HCT116 (cell line): ENCODE measurements around the gene MAPK8. TPM values are rescaled to one million over a fixed set of nuclear protein-coding genes. Genes with fewer than 3 reads are reported as not detected.

ENCODE experiments used
- ATAC-seq: fragments of 200-7000 bp; cut with Tn5 transposase; 2 replicates; pipeline ENCODE4 v1.9.1; 2020; ENCODE audit warnings: mild to moderate bottlenecking, moderate library complexity
- BruUV-seq: library from RNA; stranded (reverse); fragments of 400-500 nt; replicated peaks from 2 replicates; lab custom pipeline; 2021; lab: Mats Ljungman, UMichigan
- CTCF ChIA-PET: fragments of 300-600 bp; sonication (Branson Sonifier 250); formaldehyde crosslinking; loops from one replicate; lab custom pipeline; 2021; ENCODE audit warnings: antibody characterized with exemption; lab: Charles Lee
- POLR2A ChIA-PET: fragments of 300-600, 350-600 bp; sonication (Branson Sonifier 250); formaldehyde crosslinking; loops from one replicate; lab custom pipeline; 2021; ENCODE audit warnings: antibody characterized with exemption; lab: Charles Lee
- RAD21 ChIA-PET, 2 experiments: fragments of 300-600 bp; sonication (Branson Sonifier 250); formaldehyde crosslinking; loops; one replicate each; lab custom pipeline; 2023; ENCODE audit warnings: low total read pairs in 2 of 2; ENCODE audit not compliant: uncharacterized antibody in 2 of 2, unreplicated experiment in 2 of 2, low non-redundant PET in 1 of 2; lab: Charles Lee
- DNase-seq: peaks from one replicate; pipeline ENCODE4 v3.0.0-alpha.2; 2010; ENCODE audit warnings: low read depth, low spot score
- H2AFZ ChIP-seq: fragments of 200-600 bp; shearing (Covaris generic), sonication (generic); 2 replicates; pipeline ENCODE4 v1.6.1; 2017; ENCODE audit warnings: low read depth, mixed run types, mixed read lengths, antibody characterized with exemption, low read length; ENCODE audit not compliant: poor library complexity, severe bottlenecking
- H3K27ac ChIP-seq: 2 replicates; pipeline ENCODE4 v1.5.1; 2012; ENCODE audit warnings: low read depth, low read length
- H3K27me3 ChIP-seq: fragments of 200-600 bp; sonication (generic); 2 replicates; pipeline ENCODE4 v1.6.1; 2016; ENCODE audit warnings: mixed run types, low read length, mixed read lengths; ENCODE audit not compliant: insufficient read depth
- H3K36me3 ChIP-seq, 2 experiments: fragments of 200-500 bp in 1 of 2; fragments of 200-600 bp in 1 of 2; sonication (Bioruptor generic) in 1 of 2; sonication (generic) in 1 of 2; 2 replicates each; pipeline versions ENCODE4 v1.5.1 to v1.6.1; 2014 to 2016; ENCODE audit warnings: low read length in 2 of 2, inconsistent platforms in 1 of 2, mixed read lengths in 1 of 2, mixed run types in 1 of 2; ENCODE audit not compliant: insufficient read depth in 2 of 2, control insufficient read depth in 1 of 2
- H3K4me1 ChIP-seq, 2 experiments: fragments of 200-600 bp in 1 of 2; sonication (generic) in 1 of 2; 2 replicates each; pipeline versions ENCODE4 v1.5.1 to v1.6.1; 2012 to 2017; ENCODE audit warnings: low read length in 2 of 2, inconsistent platforms in 1 of 2, mild to moderate bottlenecking in 1 of 2, mixed read lengths in 1 of 2, mixed run types in 1 of 2, moderate library complexity in 1 of 2; ENCODE audit not compliant: insufficient read depth in 2 of 2, control insufficient read depth in 1 of 2
- H3K4me2 ChIP-seq: fragments of 200-600 bp; sonication (generic); 2 replicates; pipeline ENCODE4 v1.6.1; 2017; ENCODE audit warnings: mixed run types, low read length, mixed read lengths
- H3K4me3 ChIP-seq, 2 experiments: fragments of 200-600 bp in 1 of 2; sonication (generic) in 1 of 2; replicated peaks in 1 of 2; 2 replicates each; pipeline ENCODE4 v1.5.1; 2011 to 2016; ENCODE audit warnings: low read length in 2 of 2, control low read depth in 1 of 2, low read depth in 1 of 2, mild to moderate bottlenecking in 1 of 2, mixed read lengths in 1 of 2, mixed run types in 1 of 2
- H3K79me2 ChIP-seq: fragments of 200-600 bp; sonication (generic); 2 replicates; pipeline ENCODE4 v1.6.1; 2017; ENCODE audit warnings: mild to moderate bottlenecking, mixed run types, low read length, moderate library complexity, mixed read lengths; ENCODE audit not compliant: insufficient read depth
- H3K9ac ChIP-seq: fragments of 200-600 bp; sonication (generic); 2 replicates; pipeline ENCODE4 v1.6.1; 2016; ENCODE audit warnings: low read length, mixed read lengths
- H3K9me2 ChIP-seq: fragments of 200-600 bp; sonication (generic), shearing (Covaris generic); 2 replicates; pipeline ENCODE4 v1.6.1; 2017; ENCODE audit warnings: mixed run types, mild to moderate bottlenecking, moderate library complexity; ENCODE audit not compliant: insufficient read depth
- H3K9me3 ChIP-seq, 2 experiments: fragments of 200-500 bp in 1 of 2; fragments of 200-600 bp in 1 of 2; sonication (Bioruptor generic) in 1 of 2; sonication (generic) in 1 of 2; 2 replicates each; pipeline ENCODE4 v1.6.1; 2014 to 2017; ENCODE audit warnings: low read length in 2 of 2, mixed read lengths in 2 of 2, inconsistent platforms in 1 of 2, low read depth in 1 of 2, mild to moderate bottlenecking in 1 of 2, mixed run types in 1 of 2, moderate library complexity in 1 of 2; ENCODE audit not compliant: control insufficient read depth in 1 of 2, insufficient read depth in 1 of 2
- H4K20me1 ChIP-seq: fragments of 200-600 bp; sonication (generic), shearing (Covaris generic); 2 replicates; pipeline ENCODE4 v1.6.1; 2017; ENCODE audit warnings: mixed run types, mild to moderate bottlenecking, moderate library complexity; ENCODE audit not compliant: insufficient read depth
- CBX3 ChIP-seq: IDR thresholded peaks from 2 replicates; pipeline ENCODE4 v1.6.1; 2012; ENCODE audit warnings: low read depth
- CEBPB ChIP-seq: IDR thresholded peaks from 2 replicates; pipeline ENCODE4 v1.6.1; 2012; ENCODE audit warnings: low read depth
- ELF1 ChIP-seq: IDR thresholded peaks from 2 replicates; pipeline ENCODE4 v1.6.1; 2012; ENCODE audit warnings: low read depth, borderline replicate concordance
- EZH2 ChIP-seq: fragments of 200-600 bp; sonication (generic); IDR thresholded peaks from 2 replicates; pipeline ENCODE4 v1.6.1; 2017; ENCODE audit warnings: antibody characterized with exemption, mixed run types
- EZH2phosphoT487 ChIP-seq: fragments of 200-600 bp; IDR thresholded peaks from 2 replicates; pipeline ENCODE4 v1.6.1; 2018; ENCODE audit warnings: antibody characterized with exemption, borderline replicate concordance
- FOSL1 ChIP-seq: IDR thresholded peaks from 2 replicates; pipeline ENCODE4 v1.6.1; 2012; ENCODE audit warnings: low read depth
- POLR2A ChIP-seq: IDR thresholded peaks from 2 replicates; pipeline ENCODE4 v1.7.0; 2011; ENCODE audit warnings: borderline replicate concordance; ENCODE audit not compliant: insufficient read depth, insufficient read length; ENCODE audit errors: extremely low read depth
- POLR2AphosphoS5 ChIP-seq: IDR thresholded peaks from 2 replicates; pipeline ENCODE4 v1.6.1; 2011; ENCODE audit warnings: mild to moderate bottlenecking, low read depth, low read length, moderate library complexity
- RAD21 ChIP-seq: IDR thresholded peaks from 2 replicates; pipeline ENCODE4 v1.6.1; 2012; ENCODE audit warnings: low read depth, mild to moderate bottlenecking
- SP1 ChIP-seq: IDR thresholded peaks from 2 replicates; pipeline ENCODE4 v1.6.1; 2012; ENCODE audit warnings: low read depth
- TCF7L2 ChIP-seq: IDR thresholded peaks from 2 replicates; pipeline ENCODE4 v1.7.0; 2011; ENCODE audit warnings: borderline replicate concordance, inconsistent platforms; ENCODE audit not compliant: insufficient read depth, insufficient read length; ENCODE audit errors: extremely low read depth
- ZBTB33 ChIP-seq: IDR thresholded peaks from 2 replicates; pipeline ENCODE4 v1.6.1; 2011; ENCODE audit warnings: mild to moderate bottlenecking, low read length, moderate library complexity; ENCODE audit not compliant: insufficient replicate concordance; ENCODE audit errors: extremely low read depth
- intact Hi-C: fragments of 100-400 bp; cut with micrococcal nuclease; formaldehyde crosslinking; loops from 2 replicates; pipeline ENCODE4 v1.10.0; 2022
- total RNA-seq: library from RNA; stranded (reverse); gene quantifications from one replicate; pipeline ENCODE4 v1.2.1, GENCODE V29; 2021; ENCODE audit not compliant: unreplicated experiment
- TF ChIP-seq, protein P1 (sequence below): IDR thresholded peaks from 2 replicates; pipeline ENCODE4 v1.6.1; 2012; ENCODE audit warnings: low read depth
- TF ChIP-seq, protein P2 (sequence below), 3 experiments: fragments of 200-600 bp in 1 of 3; sonication (generic) in 1 of 3; IDR thresholded peaks in 2 of 3; conservative IDR thresholded peaks in 1 of 3; 2 replicates each; pipeline ENCODE4 v1.5.1; 2012 to 2017; ENCODE audit warnings: low read depth in 2 of 3, low read length in 2 of 3, antibody characterized with exemption in 1 of 3, borderline replicate concordance in 1 of 3, control low read depth in 1 of 3, mild to moderate bottlenecking in 1 of 3, mixed read lengths in 1 of 3, mixed run types in 1 of 3, moderate library complexity in 1 of 3; ENCODE audit not compliant: insufficient read depth in 1 of 3

The MAPK8 gene
- total RNA-seq, 1 experiment from 2014 or later: 71.0 TPM

GRCh38 chr10:48482207-48482606 is 175.7 kb downstream of the MAPK8 start:
- Histone ChIP-seq H3K27ac (no peak overlapping the region), H3K4me2 (no peak overlapping the region), H2AFZ (no peak overlapping the region), H3K9me3 (no peaks in the 10 kb centered on the region), H3K79me2 (no peaks in the 10 kb centered on the region), H3K9ac (no peak overlapping the region), H3K9me2 (no peaks in the 10 kb centered on the region), H3K27me3 (no peaks in the 10 kb centered on the region), H3K4me1 (no peaks in the 10 kb centered on the region), H3K4me3 (no peak overlapping the region), H3K36me3 (no peaks in the 10 kb centered on the region), H4K20me1 (no peaks in the 10 kb centered on the region)
- ATAC-seq (no peak), DNase-seq (no peak)
- BruUV-seq: no TSS peak
- POLR2A ChIA-PET: no interaction called here
- intact Hi-C loops: no loop called here
- CTCF ChIA-PET: no interaction called here
- RAD21 ChIA-PET: no interaction called here
- TF ChIP-seq FOSL1 (no peak), CBX3 (no peak), ELF1 (no peak), CEBPB (no peak), POLR2AphosphoS5 (no peak), SP1 (no peak), POLR2A (no peak), ZBTB33 (no peak), EZH2 (no peak), EZH2phosphoT487 (no peak), RAD21 (no peak), TCF7L2 (no peak)
- TF ChIP-seq, protein P1, sequence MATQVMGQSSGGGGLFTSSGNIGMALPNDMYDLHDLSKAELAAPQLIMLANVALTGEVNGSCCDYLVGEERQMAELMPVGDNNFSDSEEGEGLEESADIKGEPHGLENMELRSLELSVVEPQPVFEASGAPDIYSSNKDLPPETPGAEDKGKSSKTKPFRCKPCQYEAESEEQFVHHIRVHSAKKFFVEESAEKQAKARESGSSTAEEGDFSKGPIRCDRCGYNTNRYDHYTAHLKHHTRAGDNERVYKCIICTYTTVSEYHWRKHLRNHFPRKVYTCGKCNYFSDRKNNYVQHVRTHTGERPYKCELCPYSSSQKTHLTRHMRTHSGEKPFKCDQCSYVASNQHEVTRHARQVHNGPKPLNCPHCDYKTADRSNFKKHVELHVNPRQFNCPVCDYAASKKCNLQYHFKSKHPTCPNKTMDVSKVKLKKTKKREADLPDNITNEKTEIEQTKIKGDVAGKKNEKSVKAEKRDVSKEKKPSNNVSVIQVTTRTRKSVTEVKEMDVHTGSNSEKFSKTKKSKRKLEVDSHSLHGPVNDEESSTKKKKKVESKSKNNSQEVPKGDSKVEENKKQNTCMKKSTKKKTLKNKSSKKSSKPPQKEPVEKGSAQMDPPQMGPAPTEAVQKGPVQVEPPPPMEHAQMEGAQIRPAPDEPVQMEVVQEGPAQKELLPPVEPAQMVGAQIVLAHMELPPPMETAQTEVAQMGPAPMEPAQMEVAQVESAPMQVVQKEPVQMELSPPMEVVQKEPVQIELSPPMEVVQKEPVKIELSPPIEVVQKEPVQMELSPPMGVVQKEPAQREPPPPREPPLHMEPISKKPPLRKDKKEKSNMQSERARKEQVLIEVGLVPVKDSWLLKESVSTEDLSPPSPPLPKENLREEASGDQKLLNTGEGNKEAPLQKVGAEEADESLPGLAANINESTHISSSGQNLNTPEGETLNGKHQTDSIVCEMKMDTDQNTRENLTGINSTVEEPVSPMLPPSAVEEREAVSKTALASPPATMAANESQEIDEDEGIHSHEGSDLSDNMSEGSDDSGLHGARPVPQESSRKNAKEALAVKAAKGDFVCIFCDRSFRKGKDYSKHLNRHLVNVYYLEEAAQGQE: no peak
- TF ChIP-seq, protein P2, sequence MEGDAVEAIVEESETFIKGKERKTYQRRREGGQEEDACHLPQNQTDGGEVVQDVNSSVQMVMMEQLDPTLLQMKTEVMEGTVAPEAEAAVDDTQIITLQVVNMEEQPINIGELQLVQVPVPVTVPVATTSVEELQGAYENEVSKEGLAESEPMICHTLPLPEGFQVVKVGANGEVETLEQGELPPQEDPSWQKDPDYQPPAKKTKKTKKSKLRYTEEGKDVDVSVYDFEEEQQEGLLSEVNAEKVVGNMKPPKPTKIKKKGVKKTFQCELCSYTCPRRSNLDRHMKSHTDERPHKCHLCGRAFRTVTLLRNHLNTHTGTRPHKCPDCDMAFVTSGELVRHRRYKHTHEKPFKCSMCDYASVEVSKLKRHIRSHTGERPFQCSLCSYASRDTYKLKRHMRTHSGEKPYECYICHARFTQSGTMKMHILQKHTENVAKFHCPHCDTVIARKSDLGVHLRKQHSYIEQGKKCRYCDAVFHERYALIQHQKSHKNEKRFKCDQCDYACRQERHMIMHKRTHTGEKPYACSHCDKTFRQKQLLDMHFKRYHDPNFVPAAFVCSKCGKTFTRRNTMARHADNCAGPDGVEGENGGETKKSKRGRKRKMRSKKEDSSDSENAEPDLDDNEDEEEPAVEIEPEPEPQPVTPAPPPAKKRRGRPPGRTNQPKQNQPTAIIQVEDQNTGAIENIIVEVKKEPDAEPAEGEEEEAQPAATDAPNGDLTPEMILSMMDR (IDR thresholded peaks at IDR 0.05 in 2 of 3, conservative IDR thresholded peaks at IDR 0.05 in 1 of 3; ENCODE audit: borderline replicate concordance in 1 of 3, insufficient read depth in 1 of 3, low read depth in 2 of 3, low read length in 2 of 3): no peak
